CMK (cell line): ENCODE data around the gene PARP3.

Experiments
- DNase-seq: peaks from one replicate; pipeline ENCODE4 v3.0.0-alpha.2; 2010; ENCODE audit warnings: low read depth

Gene PARP3

GRCh38 chr3:51966922-51967383 is 24.8 kb downstream of the PARP3 start:
- no peak for DNase-seq

- no peak for DNase-seq
Measured at GRCh38 chr3:51967384-51968169, 25.4 kb downstream of the PARP3 start, which contains the start of gene PCBP4. TSS of gene PCBP4 (minus strand) at chr3:51967454. CDS start at chr3:51961240, 6,214 bp downstream.

GRCh38 chr3:51968170-51968775 is 26.1 kb downstream of the PARP3 start:
- no peak for DNase-seq

- no peak for DNase-seq
Measured at GRCh38 chr3:51968883-51969678, 26.9 kb downstream of the PARP3 start.

GRCh38 chr3:51969841-51970240 is 27.7 kb downstream of the PARP3 start:
- DNase-seq: no peak

GRCh38 chr3:51970606-51971300 is 28.6 kb downstream of the PARP3 start:
- DNase-seq: no peak

- DNase-seq: no peak
Measured at GRCh38 chr3:51971350-51971749, 29.2 kb downstream of the PARP3 start.

- DNase-seq: no peak
Measured at GRCh38 chr3:51974277-51974962, 32.3 kb downstream of the PARP3 start.

GRCh38 chr3:51974963-51975851 is 33.0 kb downstream of the PARP3 start, which contains the start of gene ABHD14A:
TSS of gene ABHD14A (plus strand) at chr3:51975064. CDS start at chr3:51975136, 72 bp downstream.
- no peak for DNase-seq

- DNase-seq: no peak
Measured at GRCh38 chr3:51975852-51976549, 33.8 kb downstream of the PARP3 start.

- DNase-seq: no peak
Measured at GRCh38 chr3:51977446-51978142, 35.4 kb downstream of the PARP3 start.

- DNase-seq: no peak
Measured at GRCh38 chr3:51978143-51978502, 36.0 kb downstream of the PARP3 start.

GRCh38 chr3:51980253-51980652 is 38.1 kb downstream of the PARP3 start:
- DNase-seq: no peak

- DNase-seq: no peak
Measured at GRCh38 chr3:51982352-51982837, 40.2 kb downstream of the PARP3 start.

GRCh38 chr3:51982838-51983577 is 40.8 kb downstream of the PARP3 start, which contains the start of gene ACY1:
TSS of gene ACY1 (plus strand) at chr3:51983535. CDS start at chr3:51984065, 530 bp downstream.
- peak; percentile 86 for DNase-seq

- no peak for DNase-seq
Measured at GRCh38 chr3:51983578-51984268, 41.6 kb downstream of the PARP3 start.

- no peak for DNase-seq
Measured at GRCh38 chr3:51984269-51984647, 42.1 kb downstream of the PARP3 start.
